ENCODE results near the gene RNF128. TPM values are rescaled to one million over a fixed set of nuclear protein-coding genes. Genes with fewer than 3 reads are reported as not detected.
A peak's percentile ranks its signal among the peaks of the same experiment; 100 is the strongest.

RNF128 gene
- total and polyA plus RNA-seq, 4 donors: 3.1 TPM; not detected in 3

DNA sequence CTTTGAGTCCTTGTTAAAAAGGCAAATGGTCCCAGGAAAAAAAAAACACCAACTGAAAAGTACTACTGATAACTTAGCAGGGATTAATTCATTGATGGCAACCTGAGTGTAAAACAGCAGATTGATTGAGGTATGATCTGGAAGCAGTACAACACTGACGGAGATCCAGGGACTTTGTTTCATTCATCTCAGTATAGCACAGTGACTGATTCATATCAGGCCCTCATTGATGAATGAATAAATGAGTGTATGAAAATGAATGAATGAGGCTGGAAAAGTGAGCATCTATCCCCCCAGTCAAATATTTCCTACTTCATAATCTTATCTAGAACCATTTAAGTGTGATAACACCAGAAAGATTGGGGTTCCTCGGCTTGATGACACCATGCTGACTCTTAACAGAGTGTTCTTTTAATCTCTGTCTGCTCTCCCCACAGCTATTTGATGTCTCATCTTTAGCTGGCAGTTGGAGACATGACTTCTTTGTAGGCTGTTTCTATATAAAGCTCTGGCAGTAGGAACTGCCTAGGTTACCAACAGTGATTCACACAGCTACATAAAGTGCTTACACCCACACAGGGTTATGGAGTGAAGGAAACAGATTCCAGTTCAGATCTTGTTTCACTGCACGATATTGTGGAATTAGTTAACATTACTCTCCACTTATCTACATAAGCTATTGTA lies 18.6 kb upstream of the RNF128 start:
- Histone ChIP-seq H3K4me1 (ENCODE audit: control insufficient read depth in 1 of 2, insufficient read depth in 2 of 2, low read length in 2 of 2) (peaks cover 0 to 5% of the 10 kb centered on the region in 2 donors), H3K27me3 (ENCODE audit: control insufficient read depth in 1 of 2, insufficient read depth in 2 of 2, low read length in 1 of 2) (no peaks in the 10 kb centered on the region), H3K4me3 (ENCODE audit: low read length in 2 of 2) (no peak overlapping the region), H3K36me3 (ENCODE audit: control insufficient read depth in 1 of 2, insufficient read depth in 2 of 2, low read length in 1 of 2) (no peaks in the 10 kb centered on the region), H3K27ac (ENCODE audit: low read depth in 1 of 2, low read length in 2 of 2) (no peak overlapping the region), H3K9me3 (ENCODE audit: control insufficient read depth, low read length) (no peaks in the 10 kb centered on the region)
- WGBS, 2 donors: 31 to 46% methylated on average over 3 of the region's 3 CpGs
- DNase-seq (no peak), ATAC-seq (ENCODE audit: low FRiP score) (no peak)
- intact Hi-C loops (cut with DNase I): no loop called here

DNA sequence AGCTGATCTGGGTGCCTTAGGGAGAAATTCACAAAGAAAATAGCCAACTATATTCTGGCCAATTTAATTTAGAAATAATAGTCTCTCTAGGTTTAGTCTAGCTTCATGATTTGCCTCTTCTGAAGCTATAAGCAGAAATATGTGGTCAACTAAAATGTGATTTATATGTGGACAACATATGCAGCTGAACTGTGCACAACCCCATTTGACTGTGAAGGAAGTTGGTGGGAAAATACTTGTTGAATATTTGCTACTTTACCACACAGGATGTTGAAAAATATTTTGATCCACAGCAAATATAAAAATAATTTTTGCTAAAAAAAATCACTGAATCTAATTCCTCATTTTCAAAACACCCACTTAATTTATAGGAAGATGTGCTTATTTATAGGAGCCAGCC lies 15.7 kb upstream of the RNF128 start:
- ATAC-seq (ENCODE audit: low FRiP score) (no peak), DNase-seq (no peak)
- intact Hi-C loops (cut with DNase I): no loop called here
- H3K4me1 ChIP-seq (ENCODE audit: control insufficient read depth in 1 of 2, insufficient read depth in 2 of 2, low read length in 2 of 2): peaks cover 0 to 5% of the 10 kb centered on the region in 2 donors
- H3K27ac ChIP-seq (ENCODE audit: low read depth in 1 of 2, low read length in 2 of 2): no peak overlapping the region
- H3K4me3 ChIP-seq (ENCODE audit: low read length in 2 of 2): no peak overlapping the region
- H3K27me3 ChIP-seq (ENCODE audit: control insufficient read depth in 1 of 2, insufficient read depth in 2 of 2, low read length in 1 of 2): no peaks in the 10 kb centered on the region
- no peaks in the 10 kb centered on the region for H3K36me3 ChIP-seq (ENCODE audit: control insufficient read depth in 1 of 2, insufficient read depth in 2 of 2, low read length in 1 of 2)
- H3K9me3 ChIP-seq (ENCODE audit: control insufficient read depth, low read length): no peaks in the 10 kb centered on the region

DNA sequence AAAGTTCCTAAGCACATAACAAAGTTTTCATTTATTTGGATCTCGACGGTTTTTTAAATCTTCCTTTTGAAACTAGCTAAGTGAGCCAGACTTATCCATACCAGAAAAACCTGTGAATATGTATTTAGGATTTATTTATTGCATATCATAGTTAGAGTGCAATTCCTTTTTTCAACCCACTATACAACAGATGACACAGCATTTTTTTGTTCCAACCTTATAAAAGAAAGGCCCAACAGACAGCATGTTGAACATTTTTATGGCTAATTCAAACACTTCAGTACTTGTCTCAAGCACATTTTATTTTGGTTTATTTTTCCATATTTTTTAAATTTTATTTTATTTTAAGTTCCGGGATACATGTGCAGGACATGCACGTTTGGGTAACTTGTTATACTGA lies 15.1 kb upstream of the RNF128 start:
- ATAC-seq (ENCODE audit: low FRiP score) (no peak), DNase-seq (no peak)

DNA sequence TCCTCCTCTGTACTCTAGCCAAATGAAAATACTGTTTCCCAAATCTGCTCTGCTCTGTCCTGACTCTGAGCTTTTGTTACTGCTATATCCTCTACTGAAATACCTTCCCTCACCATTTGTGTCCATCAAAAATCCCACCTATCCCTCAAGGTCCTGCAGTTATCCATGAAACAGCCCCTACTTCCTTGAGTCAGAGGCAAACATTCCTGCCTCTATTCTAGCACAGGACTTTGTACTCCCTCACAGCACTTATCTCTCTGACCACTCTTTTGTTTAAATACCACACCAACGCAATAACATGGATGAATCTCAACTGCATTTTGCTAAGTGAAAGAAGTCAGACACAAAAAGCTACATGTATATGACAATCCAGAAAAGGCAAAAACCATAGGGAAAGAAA lies 10.5 kb upstream of the RNF128 start:
- no peak overlapping the region for H3K4me3 ChIP-seq (ENCODE audit: low read length in 2 of 2)
- DNase-seq: no peak
- no peak overlapping the region for H3K27ac ChIP-seq (ENCODE audit: low read depth in 1 of 2, low read length in 2 of 2)
- ATAC-seq (ENCODE audit: low FRiP score): no peak
- no peaks in the 10 kb centered on the region for H3K9me3 ChIP-seq (ENCODE audit: control insufficient read depth, low read length)
- WGBS, 2 donors: 61% methylated on average over 1 of the region's 1 CpG
- H3K27me3 ChIP-seq (ENCODE audit: control insufficient read depth in 1 of 2, insufficient read depth in 2 of 2, low read length in 1 of 2): no peaks in the 10 kb centered on the region
- intact Hi-C loops (cut with DNase I): no loop called here
- H3K36me3 ChIP-seq (ENCODE audit: control insufficient read depth in 1 of 2, insufficient read depth in 2 of 2, low read length in 1 of 2): no peaks in the 10 kb centered on the region
- no peaks in the 10 kb centered on the region for H3K4me1 ChIP-seq (ENCODE audit: control insufficient read depth in 1 of 2, insufficient read depth in 2 of 2, low read length in 2 of 2)

More for the DNA sequence above, 15.1 kb upstream of the RNF128 start:
- H3K36me3 ChIP-seq (ENCODE audit: control insufficient read depth in 1 of 2, insufficient read depth in 2 of 2, low read length in 1 of 2): no peaks in the 10 kb centered on the region
- WGBS, 2 donors: 65 to 82% methylated on average over 4 of the region's 4 CpGs
- H3K4me3 ChIP-seq (ENCODE audit: low read length in 2 of 2): no peak overlapping the region
- H3K9me3 ChIP-seq (ENCODE audit: control insufficient read depth, low read length): no peaks in the 10 kb centered on the region
- peaks cover 0 to 5% of the 10 kb centered on the region in 2 donors for H3K4me1 ChIP-seq (ENCODE audit: control insufficient read depth in 1 of 2, insufficient read depth in 2 of 2, low read length in 2 of 2)
- no peaks in the 10 kb centered on the region for H3K27me3 ChIP-seq (ENCODE audit: control insufficient read depth in 1 of 2, insufficient read depth in 2 of 2, low read length in 1 of 2)
- no peak overlapping the region for H3K27ac ChIP-seq (ENCODE audit: low read depth in 1 of 2, low read length in 2 of 2)
- intact Hi-C loops (cut with DNase I): no loop called here

DNA sequence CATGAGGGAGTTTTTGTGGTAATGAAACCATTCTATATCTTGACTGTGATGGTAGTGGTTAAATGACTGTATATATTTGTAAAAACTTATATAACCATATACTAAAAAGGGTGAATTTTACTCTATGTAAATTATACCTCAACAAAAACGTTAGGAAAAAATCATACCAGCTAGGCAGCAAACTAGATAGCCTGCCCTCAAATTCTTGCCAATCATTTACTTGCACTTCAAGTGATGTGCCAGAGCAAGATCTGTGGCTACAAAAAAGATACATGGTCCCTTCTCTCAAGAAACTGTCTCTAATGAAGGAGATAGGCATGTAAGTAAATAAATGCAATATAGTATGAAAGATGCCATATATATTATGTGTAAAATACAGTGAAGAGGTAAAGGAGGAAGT lies 10.0 kb upstream of the RNF128 start:
- 6 to 51% methylated on average over 1 of the region's 1 CpG for WGBS, 2 donors
- no peaks in the 10 kb centered on the region for H3K4me1 ChIP-seq (ENCODE audit: control insufficient read depth in 1 of 2, insufficient read depth in 2 of 2, low read length in 2 of 2)
- intact Hi-C loops (cut with DNase I): no loop called here
- no peaks in the 10 kb centered on the region for H3K36me3 ChIP-seq (ENCODE audit: control insufficient read depth in 1 of 2, insufficient read depth in 2 of 2, low read length in 1 of 2)
- H3K4me3 ChIP-seq (ENCODE audit: low read length in 2 of 2): no peak overlapping the region
- ATAC-seq (ENCODE audit: low FRiP score) (no peak), DNase-seq (no peak)
- H3K27ac ChIP-seq (ENCODE audit: low read depth in 1 of 2, low read length in 2 of 2): no peak overlapping the region
- H3K9me3 ChIP-seq (ENCODE audit: control insufficient read depth, low read length): no peaks in the 10 kb centered on the region
- no peaks in the 10 kb centered on the region for H3K27me3 ChIP-seq (ENCODE audit: control insufficient read depth in 1 of 2, insufficient read depth in 2 of 2, low read length in 1 of 2)

DNA sequence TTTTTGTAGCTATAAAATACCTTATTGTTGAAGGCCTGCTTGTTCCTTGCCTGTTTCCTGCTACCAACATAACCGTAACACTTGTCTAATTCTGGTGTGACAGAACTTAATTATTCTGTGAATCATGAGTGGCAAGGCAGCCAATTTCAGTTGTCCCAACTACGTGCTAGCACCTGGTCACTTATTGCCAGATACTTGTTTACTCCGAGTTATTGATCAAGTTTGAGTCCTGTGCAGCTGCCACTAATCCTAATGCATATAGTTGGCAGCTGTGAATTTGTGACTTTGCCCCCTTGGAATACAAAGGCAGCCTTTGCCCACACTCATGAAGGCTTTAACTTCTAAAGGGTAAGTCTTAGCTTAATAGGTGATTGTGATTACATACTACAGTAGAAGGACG lies 7.8 kb upstream of the RNF128 start:
- H3K4me1 ChIP-seq (ENCODE audit: control insufficient read depth in 1 of 2, insufficient read depth in 2 of 2, low read length in 2 of 2): no peaks in the 10 kb centered on the region
- 60 to 73% methylated on average over 4 of the region's 4 CpGs for WGBS, 2 donors
- DNase-seq (no peak), ATAC-seq (ENCODE audit: low FRiP score) (no peak)
- intact Hi-C loops (cut with DNase I): no loop called here
- H3K4me3 ChIP-seq (ENCODE audit: low read length in 2 of 2): no peak overlapping the region
- H3K36me3 ChIP-seq (ENCODE audit: control insufficient read depth in 1 of 2, insufficient read depth in 2 of 2, low read length in 1 of 2): no peaks in the 10 kb centered on the region
- H3K9me3 ChIP-seq (ENCODE audit: control insufficient read depth, low read length): no peaks in the 10 kb centered on the region
- H3K27me3 ChIP-seq (ENCODE audit: control insufficient read depth in 1 of 2, insufficient read depth in 2 of 2, low read length in 1 of 2): no peaks in the 10 kb centered on the region
- no peak overlapping the region for H3K27ac ChIP-seq (ENCODE audit: low read depth in 1 of 2, low read length in 2 of 2)

DNA sequence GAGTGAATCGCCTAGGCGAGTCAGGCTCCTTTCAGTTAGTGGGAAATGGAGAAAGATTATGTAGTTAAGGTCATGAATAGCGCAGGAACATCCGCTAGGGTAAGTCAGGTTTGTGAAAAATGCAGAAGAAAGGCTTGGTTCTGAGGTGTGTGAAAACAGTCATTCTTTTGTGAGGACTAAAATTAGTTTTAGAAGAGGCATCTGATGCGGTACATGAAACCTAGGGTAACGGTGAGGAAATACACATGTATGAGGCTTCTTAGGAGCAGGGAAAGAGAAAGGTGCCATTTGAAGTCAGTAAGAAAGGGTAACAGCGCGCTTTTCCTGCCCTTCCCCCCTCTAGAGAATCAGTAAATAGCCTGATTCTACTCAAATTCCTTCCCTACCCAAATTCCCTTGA lies 570 bp upstream of the RNF128 start:
- DNase-seq: no peak
- no peaks in the 10 kb centered on the region for H3K36me3 ChIP-seq (ENCODE audit: control insufficient read depth in 1 of 2, insufficient read depth in 2 of 2, low read length in 1 of 2)
- intact Hi-C loops (cut with DNase I): no loop called here
- no peaks in the 10 kb centered on the region for H3K27me3 ChIP-seq (ENCODE audit: control insufficient read depth in 1 of 2, insufficient read depth in 2 of 2, low read length in 1 of 2)
- WGBS, 2 donors: 10 to 21% methylated on average over 8 of the region's 8 CpGs
- ATAC-seq (ENCODE audit: low FRiP score): no peak
- no peaks in the 10 kb centered on the region for H3K9me3 ChIP-seq (ENCODE audit: control insufficient read depth, low read length)
- H3K27ac ChIP-seq (ENCODE audit: low read depth in 1 of 2, low read length in 2 of 2): no peak overlapping the region
- H3K4me1 ChIP-seq (ENCODE audit: control insufficient read depth in 1 of 2, insufficient read depth in 2 of 2, low read length in 2 of 2): no peaks in the 10 kb centered on the region
- H3K4me3 ChIP-seq (ENCODE audit: low read length in 2 of 2): peak overlapping the region in 1 of 2 donors; percentile 9

DNA sequence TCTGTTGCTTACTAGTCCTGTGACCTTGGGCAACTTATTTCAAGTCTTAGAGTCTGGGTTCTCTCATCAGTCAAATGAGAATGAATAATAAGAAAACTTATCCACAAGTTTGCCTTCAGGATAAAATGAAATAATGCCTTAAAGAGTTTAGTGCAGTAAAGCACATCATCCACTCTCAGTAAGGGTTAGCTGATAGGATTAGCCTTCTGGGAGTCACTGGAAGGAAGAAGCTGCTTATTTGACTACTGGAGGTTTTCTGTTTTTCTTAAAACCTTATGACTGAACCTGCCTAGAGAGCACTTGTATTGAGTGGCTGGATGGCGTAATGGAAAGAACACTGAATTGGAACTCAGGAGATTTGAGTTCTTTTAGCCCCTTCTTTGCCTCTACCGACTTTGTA lies 1.8 kb downstream of the RNF128 start:
- no peaks in the 10 kb centered on the region for H3K36me3 ChIP-seq (ENCODE audit: control insufficient read depth in 1 of 2, insufficient read depth in 2 of 2, low read length in 1 of 2)

DNA sequence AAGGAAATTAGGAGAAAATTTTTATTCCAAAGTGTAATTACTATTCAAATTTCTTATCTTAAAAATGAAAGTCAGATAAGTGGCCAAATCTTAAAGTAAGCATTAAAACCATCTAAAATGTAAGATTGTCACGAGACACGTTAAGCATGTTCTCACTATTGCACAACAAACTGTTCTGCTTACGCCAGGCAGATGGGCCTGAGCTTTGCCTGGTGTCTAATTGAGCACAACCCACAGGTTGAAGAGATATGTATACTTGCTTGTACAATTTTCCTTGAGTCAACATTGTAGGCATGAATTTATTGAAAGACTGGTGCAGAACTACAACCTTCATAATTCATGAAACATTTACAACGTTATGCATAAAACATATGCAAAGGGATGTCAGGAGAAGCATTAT lies 3.9 kb downstream of the RNF128 start:
- intact Hi-C loops (cut with DNase I): no loop called here
- WGBS, 2 donors: 58 to 82% methylated on average over 4 of the region's 4 CpGs
- ATAC-seq (ENCODE audit: low FRiP score) (no peak), DNase-seq (no peak)
- Histone ChIP-seq H3K36me3 (ENCODE audit: control insufficient read depth in 1 of 2, insufficient read depth in 2 of 2, low read length in 1 of 2) (no peaks in the 10 kb centered on the region), H3K4me1 (ENCODE audit: control insufficient read depth in 1 of 2, insufficient read depth in 2 of 2, low read length in 2 of 2) (no peaks in the 10 kb centered on the region), H3K9me3 (ENCODE audit: control insufficient read depth, low read length) (no peaks in the 10 kb centered on the region), H3K27ac (ENCODE audit: low read depth in 1 of 2, low read length in 2 of 2) (no peak overlapping the region), H3K27me3 (ENCODE audit: control insufficient read depth in 1 of 2, insufficient read depth in 2 of 2, low read length in 1 of 2) (no peaks in the 10 kb centered on the region), H3K4me3 (ENCODE audit: low read length in 2 of 2) (no peak overlapping the region)

More for the DNA sequence above, 1.8 kb downstream of the RNF128 start:
- Histone ChIP-seq H3K27me3 (ENCODE audit: control insufficient read depth in 1 of 2, insufficient read depth in 2 of 2, low read length in 1 of 2) (no peaks in the 10 kb centered on the region), H3K4me3 (ENCODE audit: low read length in 2 of 2) (no peak overlapping the region), H3K27ac (ENCODE audit: low read depth in 1 of 2, low read length in 2 of 2) (no peak overlapping the region), H3K4me1 (ENCODE audit: control insufficient read depth in 1 of 2, insufficient read depth in 2 of 2, low read length in 2 of 2) (no peaks in the 10 kb centered on the region), H3K9me3 (ENCODE audit: control insufficient read depth, low read length) (no peaks in the 10 kb centered on the region)
- 79 to 95% methylated on average over 2 of the region's 2 CpGs for WGBS, 2 donors
- intact Hi-C loops (cut with DNase I): no loop called here
- ATAC-seq (ENCODE audit: low FRiP score): no peak
- DNase-seq: no peak

Data from aorta (tissue), 5 donors.